ENCODE results near the gene CSMD2.

DNA sequence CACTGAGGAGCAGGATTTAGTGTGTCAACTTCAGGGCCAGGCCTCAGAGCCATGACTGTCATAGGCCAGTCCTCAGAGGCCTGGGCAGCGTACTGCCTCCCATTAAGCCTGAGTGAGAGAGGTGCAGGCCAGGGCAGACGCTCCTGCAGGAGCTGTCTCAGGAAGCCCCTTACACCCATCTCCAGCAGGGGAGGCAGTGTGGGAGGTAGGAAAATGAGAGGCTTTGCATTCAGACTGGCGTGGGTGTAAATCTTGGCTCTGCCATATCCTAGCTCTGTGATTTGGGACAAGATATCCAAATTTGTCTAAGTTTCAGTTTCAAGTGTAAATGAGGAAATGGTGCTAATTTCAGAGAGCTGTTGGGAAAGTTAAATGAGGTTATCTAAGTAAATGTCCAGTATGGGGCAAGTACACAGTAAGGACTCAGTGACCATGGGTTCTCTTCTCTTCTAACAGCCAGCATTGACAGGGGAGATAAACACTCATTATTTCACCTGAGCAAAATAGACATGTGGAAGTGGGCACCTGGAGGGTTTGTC lies 508.5 kb downstream of the CSMD2 start:
- TF ChIP-seq, protein P1, sequence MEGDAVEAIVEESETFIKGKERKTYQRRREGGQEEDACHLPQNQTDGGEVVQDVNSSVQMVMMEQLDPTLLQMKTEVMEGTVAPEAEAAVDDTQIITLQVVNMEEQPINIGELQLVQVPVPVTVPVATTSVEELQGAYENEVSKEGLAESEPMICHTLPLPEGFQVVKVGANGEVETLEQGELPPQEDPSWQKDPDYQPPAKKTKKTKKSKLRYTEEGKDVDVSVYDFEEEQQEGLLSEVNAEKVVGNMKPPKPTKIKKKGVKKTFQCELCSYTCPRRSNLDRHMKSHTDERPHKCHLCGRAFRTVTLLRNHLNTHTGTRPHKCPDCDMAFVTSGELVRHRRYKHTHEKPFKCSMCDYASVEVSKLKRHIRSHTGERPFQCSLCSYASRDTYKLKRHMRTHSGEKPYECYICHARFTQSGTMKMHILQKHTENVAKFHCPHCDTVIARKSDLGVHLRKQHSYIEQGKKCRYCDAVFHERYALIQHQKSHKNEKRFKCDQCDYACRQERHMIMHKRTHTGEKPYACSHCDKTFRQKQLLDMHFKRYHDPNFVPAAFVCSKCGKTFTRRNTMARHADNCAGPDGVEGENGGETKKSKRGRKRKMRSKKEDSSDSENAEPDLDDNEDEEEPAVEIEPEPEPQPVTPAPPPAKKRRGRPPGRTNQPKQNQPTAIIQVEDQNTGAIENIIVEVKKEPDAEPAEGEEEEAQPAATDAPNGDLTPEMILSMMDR (conservative IDR thresholded peaks at IDR 0.05; ENCODE audit: low read length): no peak
- TF ChIP-seq EZH2phosphoT487 (IDR thresholded peaks at IDR 0.05; ENCODE audit: borderline replicate concordance): no peak
